H1 (cell line): ENCODE results near the gene RHEB. TPM values are rescaled to one million over a fixed set of nuclear protein-coding genes. Genes with fewer than 3 reads are reported as not detected.
A peak's percentile ranks its signal among the peaks of the same experiment; 100 is the strongest.

ENCODE experiments used
- CTCF ChIA-PET: fragments of 300-600 bp; sonication (Branson Sonifier 250); formaldehyde crosslinking; loops from one replicate; lab custom pipeline; 2021; ENCODE audit not compliant: partially characterized antibody; lab: Charles Lee
- POLR2A ChIA-PET: fragments of 300-600 bp; sonication (Branson Sonifier 250); formaldehyde crosslinking; loops from one replicate; lab custom pipeline; 2021; ENCODE audit warnings: inconsistent platforms; ENCODE audit not compliant: partially characterized antibody; lab: Charles Lee
- DNase-seq, 2 experiments: peaks; one replicate each; pipeline versions ENCODE4 v3.0.0 to v3.0.0-alpha.2; 2010 to 2022; ENCODE audit warnings: low spot score in 2 of 2, low read depth in 1 of 2, mixed read lengths in 1 of 2
- FAIRE-seq: peaks from 2 replicates; lab custom pipeline; 2011; peaks lifted over from hg19 to GRCh38; lab: Jason Lieb, UNC
- H2AFZ ChIP-seq: 2 replicates; pipeline ENCODE4 v1.8.1; 2012; ENCODE audit warnings: low read length, inconsistent platforms
- H2AK5ac ChIP-seq: 2 replicates; pipeline ENCODE4 v1.6.1; 2013; ENCODE audit warnings: low read depth, low read length
- H2BK120ac ChIP-seq: replicated peaks from 2 replicates; pipeline ENCODE3; 2013; ENCODE audit warnings: low read depth, low read length, inconsistent platforms
- H2BK12ac ChIP-seq: 2 replicates; pipeline ENCODE4 v1.6.1; 2013; ENCODE audit warnings: low read depth, low read length
- H2BK15ac ChIP-seq: 2 replicates; pipeline ENCODE4 v1.6.1; 2013; ENCODE audit warnings: low read length
- H2BK20ac ChIP-seq: 2 replicates; pipeline ENCODE4 v1.6.1; 2013; ENCODE audit warnings: low read length
- H2BK5ac ChIP-seq: 2 replicates; pipeline ENCODE4 v1.6.1; 2013; ENCODE audit warnings: low read depth, low read length
- H3K14ac ChIP-seq: 2 replicates; pipeline ENCODE4 v1.6.1; 2013; ENCODE audit warnings: inconsistent platforms; ENCODE audit not compliant: insufficient read length
- H3K18ac ChIP-seq: 2 replicates; pipeline ENCODE4 v1.6.1; 2013; ENCODE audit warnings: low read length; ENCODE audit errors: extremely low read depth
- H3K23ac ChIP-seq: 2 replicates; pipeline ENCODE4 v1.6.1; 2013; ENCODE audit warnings: inconsistent platforms; ENCODE audit not compliant: insufficient read length
- H3K23me2 ChIP-seq: 2 replicates; pipeline ENCODE4 v1.6.1; 2013; ENCODE audit warnings: low read depth, low read length
- H3K27ac ChIP-seq: 2 replicates; pipeline ENCODE4 v1.6.1; 2011; ENCODE audit warnings: low read depth, low read length, inconsistent platforms
- H3K27me3 ChIP-seq, 4 experiments: replicated peaks in 1 of 4; 1 replicate in 1 of 4; 2 replicates in 3 of 4; pipeline versions ENCODE4 v1.6.1 to v1.8.1; 2011 to 2013; ENCODE audit warnings: low read length in 3 of 4, mild to moderate bottlenecking in 3 of 4, inconsistent platforms in 2 of 4, mixed read lengths in 2 of 4, moderate library complexity in 1 of 4; ENCODE audit not compliant: control insufficient read depth in 3 of 4, insufficient read depth in 3 of 4; ENCODE audit errors: extremely low read depth in 1 of 4
- H3K36me3 ChIP-seq, 4 experiments: 2 replicates each; pipeline versions ENCODE4 v1.6.1 to v1.8.1; 2011 to 2013; ENCODE audit warnings: mild to moderate bottlenecking in 4 of 4, low read length in 3 of 4, moderate library complexity in 2 of 4, control low read depth in 1 of 4, inconsistent platforms in 1 of 4; ENCODE audit not compliant: insufficient read depth in 4 of 4, control insufficient read depth in 2 of 4
- H3K4ac ChIP-seq: replicated peaks from 2 replicates; pipeline ENCODE3; 2013; ENCODE audit warnings: low read length, low read depth, mixed read lengths, inconsistent platforms; ENCODE audit not compliant: insufficient read length
- H3K4me1 ChIP-seq, 4 experiments: replicated peaks in 1 of 4; 1 replicate in 1 of 4; 2 replicates in 3 of 4; pipeline versions ENCODE4 v1.6.1 to v1.8.1; 2011 to 2013; ENCODE audit warnings: low read length in 3 of 4, inconsistent platforms in 2 of 4, mixed read lengths in 1 of 4; ENCODE audit not compliant: insufficient read depth in 4 of 4, control insufficient read depth in 3 of 4
- H3K4me2 ChIP-seq, 2 experiments: 2 replicates each; pipeline versions ENCODE4 v1.6.1 to v1.8.1; 2011 to 2013; ENCODE audit warnings: low read depth in 2 of 2, low read length in 2 of 2, control low read depth in 1 of 2, inconsistent platforms in 1 of 2, mild to moderate bottlenecking in 1 of 2; ENCODE audit not compliant: insufficient read depth in 1 of 2
- H3K4me3 ChIP-seq, 4 experiments: fragments of 200-600, 300-600 bp in 1 of 4; sonication (generic), shearing (Covaris generic), sonication (Bioruptor Twin) in 1 of 4; 2 replicates each; pipeline versions ENCODE4 v1.5.1 to v1.8.1; 2011 to 2016; ENCODE audit warnings: low read length in 4 of 4, low read depth in 3 of 4, control low read depth in 2 of 4, inconsistent platforms in 2 of 4, mild to moderate bottlenecking in 2 of 4, mixed read lengths in 1 of 4, moderate library complexity in 1 of 4; ENCODE audit not compliant: insufficient read depth in 2 of 4; ENCODE audit errors: extremely low read depth in 1 of 4
- H3K56ac ChIP-seq: replicated peaks from 2 replicates; pipeline ENCODE3; 2013; ENCODE audit warnings: low read depth, mild to moderate bottlenecking, mixed read lengths, low read length, inconsistent platforms; ENCODE audit not compliant: insufficient read length
- H3K79me1 ChIP-seq: 2 replicates; pipeline ENCODE4 v1.6.1; 2013; ENCODE audit warnings: low read depth, low read length, control low read depth
- H3K79me2 ChIP-seq, 2 experiments: 2 replicates each; pipeline versions ENCODE4 v1.6.1 to v1.8.1; 2012 to 2013; ENCODE audit warnings: low read length in 2 of 2, mild to moderate bottlenecking in 2 of 2, inconsistent platforms in 1 of 2; ENCODE audit not compliant: insufficient read depth in 2 of 2, control insufficient read depth in 1 of 2
- H3K9ac ChIP-seq, 4 experiments: replicated peaks in 1 of 4; 1 replicate in 1 of 4; 2 replicates in 3 of 4; pipeline versions ENCODE4 v1.6.1 to v1.8.1; 2011 to 2013; ENCODE audit warnings: low read depth in 3 of 4, low read length in 3 of 4, control low read depth in 2 of 4, mild to moderate bottlenecking in 2 of 4, moderate library complexity in 2 of 4, inconsistent platforms in 1 of 4; ENCODE audit errors: extremely low read depth in 1 of 4
- H3K9me3 ChIP-seq, 2 experiments: 2 replicates each; pipeline versions ENCODE4 v1.6.1 to v1.8.1; 2012 to 2013; ENCODE audit warnings: mild to moderate bottlenecking in 2 of 2, moderate library complexity in 2 of 2, control low read depth in 1 of 2, inconsistent platforms in 1 of 2, low read depth in 1 of 2, low read length in 1 of 2, mixed read lengths in 1 of 2; ENCODE audit not compliant: insufficient read depth in 2 of 2
- H4K20me1 ChIP-seq, 2 experiments: replicated peaks in 1 of 2; 2 replicates each; pipeline versions ENCODE3 to v1.8.1; 2011 to 2013; ENCODE audit warnings: inconsistent platforms in 2 of 2, low read length in 2 of 2, mild to moderate bottlenecking in 1 of 2; ENCODE audit not compliant: insufficient read depth in 2 of 2, control insufficient read depth in 1 of 2
- H4K5ac ChIP-seq: 2 replicates; pipeline ENCODE4 v1.6.1; 2013; ENCODE audit warnings: low read length, low read depth, mixed read lengths, inconsistent platforms; ENCODE audit not compliant: insufficient read length
- H4K8ac ChIP-seq: 2 replicates; pipeline ENCODE4 v1.8.0; 2013; ENCODE audit warnings: mild to moderate bottlenecking, moderate library complexity, low read length, inconsistent platforms; ENCODE audit not compliant: insufficient read depth; ENCODE audit errors: extremely low read depth
- H4K91ac ChIP-seq: replicated peaks from 2 replicates; pipeline ENCODE3; 2013; ENCODE audit warnings: low read length, mixed read lengths, inconsistent platforms; ENCODE audit not compliant: insufficient read length
- ATF2 ChIP-seq: IDR thresholded peaks from 2 replicates; pipeline ENCODE4 v1.6.1; 2012; ENCODE audit warnings: low read length, inconsistent platforms
- CHD2 ChIP-seq: IDR thresholded peaks from 2 replicates; pipeline ENCODE4 v1.6.1; 2012; ENCODE audit warnings: low read length, improper control_type of control experiment
- HDAC6 ChIP-seq: IDR thresholded peaks from one replicate; pipeline ENCODE4 v1.7.1; 2012; ENCODE audit warnings: low read depth, mild to moderate bottlenecking, inconsistent platforms, low read length, moderate library complexity
- NANOG ChIP-seq: IDR thresholded peaks from 2 replicates; pipeline ENCODE4 v1.6.1; 2011; ENCODE audit warnings: low read length, low read depth, mild to moderate bottlenecking, inconsistent platforms; ENCODE audit not compliant: insufficient read depth, poor library complexity, severe bottlenecking
- TBP ChIP-seq: IDR thresholded peaks from 2 replicates; pipeline ENCODE4 v1.6.1; 2011; ENCODE audit warnings: low read depth, low read length, improper control_type of control experiment
- USF2 ChIP-seq: IDR thresholded peaks from 2 replicates; pipeline ENCODE4 v1.6.1; 2011; ENCODE audit warnings: low read length, improper control_type of control experiment
- WGBS, 2 experiments: shearing (Covaris generic) in 1 of 2; methylation state at CpG; one replicate each; pipeline versions ENCODE4 v1.1.6 to v1.1.7; 2013 to 2015; ENCODE audit warnings: low lambda C conversion rate in 2 of 2, mixed read lengths in 2 of 2, inconsistent platforms in 1 of 2, low coverage in 1 of 2, missing lambda C conversion rate in 1 of 2; ENCODE audit not compliant: insufficient replicate concordance in 2 of 2, insufficient coverage in 1 of 2, insufficient read length in 1 of 2; ENCODE audit errors: extremely low coverage in 1 of 2, missing lambda C conversion rate in 1 of 2; 5-methylcytosine and 5-hydroxymethylcytosine counted together
- polyA plus RNA-seq, 7 experiments: library from polyadenylated mRNA; depleted of rRNA in 3 of 7; stranded (reverse) in 5 of 7; unstranded in 2 of 7; fragments of >200 nt in 5 of 7; fragments of 200-250 nt in 2 of 7; gene quantifications; 1 replicate in 5 of 7; 2 replicates in 1 of 7; 4 replicates in 1 of 7; pipeline versions ENCODE4 v1.2.1 to v1.2.3, GENCODE V29; 2011 to 2013; ENCODE audit warnings: missing spikeins in 2 of 7, mixed read lengths in 2 of 7
- total RNA-seq: library from RNA; stranded (reverse); fragmentation: NEBNext Ultra II Directional; extraction: Animal tissue kit (Norgen Biotek cat#: 25700); gene quantifications from 2 replicates; pipeline ENCODE4 v1.2.1, GENCODE V29; 2021

RHEB gene
- total and polyA plus RNA-seq, 2 of the 8 experiments (the other 6 are each of a cell fraction or from before 2014, with no cell fraction given) = 60.8 to 132 TPM

DNA sequence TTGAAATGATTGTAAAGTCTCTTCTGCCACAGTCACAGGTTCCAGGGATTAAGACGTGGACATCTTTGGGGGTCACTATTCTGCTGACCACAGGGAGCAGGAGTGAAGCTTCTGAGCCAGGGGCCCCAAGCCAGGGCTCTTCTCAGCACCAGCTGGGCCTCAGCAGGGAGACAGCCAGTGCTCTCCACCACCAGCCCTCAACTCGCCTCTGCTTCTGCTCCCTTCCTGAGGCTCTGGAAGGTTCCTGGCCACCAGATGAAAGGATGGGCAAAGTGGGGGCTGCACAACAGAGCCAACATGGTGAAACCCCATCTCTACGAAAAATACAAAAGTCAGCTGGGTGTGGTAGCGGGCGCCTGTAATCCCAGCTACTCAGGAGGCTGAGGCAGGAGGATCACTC is 68.5 kb downstream of the RHEB start:
- H3K23ac ChIP-seq = no peak overlapping the region
- H3K27me3 ChIP-seq = peaks cover 0 to 12% (median 7%) of the 10 kb centered on the region in 4 experiments; a peak in 5 of 7 replicates
- H2BK5ac ChIP-seq = no peak overlapping the region
- no peak overlapping the region for H2BK120ac ChIP-seq
- no peak for FAIRE-seq
- no peak overlapping the region for H2AK5ac ChIP-seq
- no peak overlapping the region for H4K91ac ChIP-seq
- no peak overlapping the region for H3K9ac ChIP-seq
- H4K8ac ChIP-seq = no peak overlapping the region
- H3K18ac ChIP-seq = no peak overlapping the region
- H3K79me1 ChIP-seq = no peaks in the 10 kb centered on the region
- POLR2A ChIA-PET = interaction anchor here (0.7 to 2.7 kb wide), 3 partner anchors 9 to 102 kb away, joined by 3 to 11 read pairs (median 4); no protein-coding TSS in a partner anchor
- H3K27ac ChIP-seq = no peak overlapping the region
- H3K14ac ChIP-seq = no peak overlapping the region
- no peaks in the 10 kb centered on the region for H3K79me2 ChIP-seq
- WGBS, 2 experiments = 93% methylated on average over 5 of the region's 5 CpGs; no CpG with 5 or more reads in 1 of the 2 experiments
- H3K4ac ChIP-seq = no peak overlapping the region
- H3K4me3 ChIP-seq = no peak overlapping the region
- H3K4me2 ChIP-seq = no peak overlapping the region
- CTCF ChIA-PET = interaction anchor here (1.0 to 13.7 kb wide), 6 partner anchors 9 to 332 kb away, joined by 4 to 185 read pairs (median 18); no protein-coding TSS in a partner anchor
- H2BK20ac ChIP-seq = no peak overlapping the region
- H2AFZ ChIP-seq = no peak overlapping the region
- no peaks in the 10 kb centered on the region for H3K9me3 ChIP-seq
- H3K56ac ChIP-seq = no peak overlapping the region
- H3K4me1 ChIP-seq = peaks cover 1 to 22% (median 10%) of the 10 kb centered on the region in 4 experiments
- no peaks in the 10 kb centered on the region for H3K36me3 ChIP-seq
- H2BK12ac ChIP-seq = 0 out of 2 replicates have a peak overlapping the region, but pooled peaks have one; percentile 68
- no peak overlapping the region for H4K5ac ChIP-seq
- DNase-seq = no peak
- TF ChIP-seq NANOG = no peak
- no peak for TF ChIP-seq HDAC6
- TF ChIP-seq TBP = no peak
- TF ChIP-seq USF2 = no peak
- TF ChIP-seq ATF2 = no peak
- no peak for TF ChIP-seq CHD2
- no peaks in the 10 kb centered on the region; the same call in 1 of the 2 replicates for H3K23me2 ChIP-seq
- H4K20me1 ChIP-seq = no peaks in the 10 kb centered on the region
- H2BK15ac ChIP-seq = no peak overlapping the region
